NB4 (cell line): ENCODE results near the gene FGD2.

ENCODE experiments used
- DNase-seq: peaks from one replicate; pipeline ENCODE4 v3.0.0; 2010; ENCODE audit warnings: low read depth
- H3K4me3 ChIP-seq: one replicate; pipeline ENCODE4 v1.5.1; 2011; ENCODE audit warnings: mild to moderate bottlenecking, low read depth, low read length, moderate library complexity
- CTCF ChIP-seq: IDR thresholded peaks from one replicate; pipeline ENCODE4 v1.5.1; 2012; ENCODE audit warnings: low read depth, low read length
- MAX ChIP-seq: IDR thresholded peaks from 2 replicates; pipeline ENCODE4 v1.6.1; 2011; ENCODE audit warnings: low read depth, low read length
- MYC ChIP-seq: IDR thresholded peaks from 2 replicates; pipeline ENCODE4 v1.6.1; 2011; ENCODE audit warnings: low read depth, low read length
- POLR2A ChIP-seq: IDR thresholded peaks from 2 replicates; pipeline ENCODE4 v1.6.1; 2011; ENCODE audit warnings: mild to moderate bottlenecking; ENCODE audit not compliant: insufficient read length; ENCODE audit errors: extremely low read depth

Gene FGD2

GRCh38 chr6:36975231-36976006 lies 30.0 kb upstream of the FGD2 start:
- H3K4me3 ChIP-seq: no peak overlapping the region
- DNase-seq: no peak
- TF ChIP-seq MAX (no peak), CTCF (no peak), MYC (no peak), POLR2A (no peak)

GRCh38 chr6:36976007-36976264 lies 29.5 kb upstream of the FGD2 start:
- TF ChIP-seq MYC (no peak), MAX (no peak), CTCF (no peak), POLR2A (no peak)
- DNase-seq: no peak
- no peak overlapping the region for H3K4me3 ChIP-seq

- no peak overlapping the region for H3K4me3 ChIP-seq
- DNase-seq: no peak
- no peak for TF ChIP-seq CTCF
- no peak for TF ChIP-seq POLR2A
- no peak for TF ChIP-seq MYC
- no peak for TF ChIP-seq MAX
These were observed 28.9 kb upstream of the FGD2 start for GRCh38 chr6:36976509-36976908.

- TF ChIP-seq MYC: no peak
- TF ChIP-seq MAX: no peak
- no peak for TF ChIP-seq CTCF
- no peak for TF ChIP-seq POLR2A
- DNase-seq: no peak
- H3K4me3 ChIP-seq: no peak overlapping the region
These were observed 28.5 kb upstream of the FGD2 start for GRCh38 chr6:36976931-36977330.

- peak; percentile 41 for DNase-seq
- no peak overlapping the region for H3K4me3 ChIP-seq
- no peak for TF ChIP-seq POLR2A
- TF ChIP-seq CTCF: peak; percentile 41
- TF ChIP-seq MAX: no peak
These were observed 27.9 kb upstream of the FGD2 start for GRCh38 chr6:36977470-36977941.
